H9 (cell line): ENCODE data around the gene PTP4A2. TPM values are rescaled to one million over a fixed set of nuclear protein-coding genes. Genes with fewer than 3 reads are reported as not detected.

Source experiments
- DNase-seq: peaks from one replicate; pipeline ENCODE4 v3.0.0-alpha.2; 2017
- H2AFZ ChIP-seq: one replicate; pipeline ENCODE4 v1.6.1; 2013; ENCODE audit warnings: mild to moderate bottlenecking, low read length, control low read depth, moderate library complexity
- H2AK5ac ChIP-seq: 2 replicates; pipeline ENCODE4 v1.6.1; 2013; ENCODE audit warnings: low read length, control low read depth, mixed read lengths; ENCODE audit not compliant: insufficient read length
- H2BK120ac ChIP-seq: one replicate; pipeline ENCODE4 v1.6.1; 2013; ENCODE audit warnings: low read depth, mild to moderate bottlenecking, low read length, control low read depth, inconsistent platforms; ENCODE audit not compliant: poor library complexity, severe bottlenecking
- H2BK12ac ChIP-seq: 2 replicates; pipeline ENCODE4 v1.6.1; 2013; ENCODE audit warnings: low read length, control low read depth, mixed read lengths, low read depth; ENCODE audit not compliant: insufficient read length
- H2BK15ac ChIP-seq: 2 replicates; pipeline ENCODE4 v1.6.1; 2013; ENCODE audit warnings: low read depth, low read length, control low read depth
- H2BK20ac ChIP-seq: one replicate; pipeline ENCODE4 v1.6.1; 2013; ENCODE audit warnings: low read depth, mild to moderate bottlenecking, low read length, control low read depth, inconsistent platforms; ENCODE audit not compliant: poor library complexity, severe bottlenecking
- H2BK5ac ChIP-seq: 2 replicates; pipeline ENCODE4 v1.6.1; 2013; ENCODE audit warnings: low read length, control low read depth, mixed read lengths; ENCODE audit not compliant: insufficient read length
- H3K14ac ChIP-seq: 2 replicates; pipeline ENCODE4 v1.6.1; 2013; ENCODE audit warnings: low read length, control low read depth; ENCODE audit not compliant: insufficient read depth
- H3K18ac ChIP-seq: 2 replicates; pipeline ENCODE4 v1.6.1; 2013; ENCODE audit warnings: low read depth, mild to moderate bottlenecking, mixed read lengths, low read length, control low read depth; ENCODE audit not compliant: insufficient read length
- H3K23ac ChIP-seq: 2 replicates; pipeline ENCODE4 v1.6.1; 2013; ENCODE audit warnings: low read length, control low read depth, mixed read lengths, low read depth; ENCODE audit not compliant: insufficient read length
- H3K23me2 ChIP-seq: 2 replicates; pipeline ENCODE4 v1.6.1; 2013; ENCODE audit warnings: low read depth, mild to moderate bottlenecking, mixed read lengths, low read length, control low read depth; ENCODE audit not compliant: insufficient read length, poor library complexity, severe bottlenecking
- H3K27ac ChIP-seq: 2 replicates; pipeline ENCODE4 v1.5.1; 2013; ENCODE audit warnings: low read length, control low read depth, mixed read lengths, low read depth; ENCODE audit not compliant: insufficient read length
- H3K27me3 ChIP-seq: 2 replicates; pipeline ENCODE4 v1.6.1; 2013; ENCODE audit warnings: low read length, control low read depth, inconsistent platforms; ENCODE audit not compliant: insufficient read depth
- H3K4ac ChIP-seq: 2 replicates; pipeline ENCODE4 v1.6.1; 2013; ENCODE audit warnings: low read depth, mild to moderate bottlenecking, control low read depth, inconsistent platforms, low read length, moderate library complexity
- H3K4me1 ChIP-seq: 2 replicates; pipeline ENCODE4 v1.6.1; 2013; ENCODE audit warnings: low read length, control low read depth, inconsistent platforms; ENCODE audit not compliant: insufficient read depth
- H3K4me2 ChIP-seq: 2 replicates; pipeline ENCODE4 v1.6.1; 2013; ENCODE audit warnings: low read length, control low read depth, mixed read lengths; ENCODE audit not compliant: insufficient read length, insufficient read depth
- H3K56ac ChIP-seq: 2 replicates; pipeline ENCODE4 v1.6.1; 2013; ENCODE audit warnings: low read depth, mild to moderate bottlenecking, mixed read lengths, low read length, control low read depth; ENCODE audit not compliant: insufficient read length
- H3K79me1 ChIP-seq: 2 replicates; pipeline ENCODE4 v1.6.1; 2013; ENCODE audit warnings: low read depth, mild to moderate bottlenecking, moderate library complexity, low read length, control low read depth, inconsistent platforms; ENCODE audit not compliant: insufficient read depth, poor library complexity, severe bottlenecking
- H3K79me2 ChIP-seq: 2 replicates; pipeline ENCODE4 v1.6.1; 2013; ENCODE audit warnings: low read length, control low read depth, inconsistent platforms; ENCODE audit not compliant: insufficient read depth
- H3K9ac ChIP-seq: 2 replicates; pipeline ENCODE4 v1.6.1; 2013; ENCODE audit warnings: low read length, control low read depth, mixed read lengths; ENCODE audit not compliant: insufficient read length; ENCODE audit errors: extremely low read depth
- H3K9me3 ChIP-seq: one replicate; pipeline ENCODE4 v1.6.1; 2013; ENCODE audit warnings: low read depth, low read length, inconsistent platforms; ENCODE audit not compliant: control insufficient read depth
- H3T11ph ChIP-seq: one replicate; pipeline ENCODE4 v1.6.1; 2013; ENCODE audit warnings: mild to moderate bottlenecking, low read length, control low read depth, inconsistent platforms
- H4K20me1 ChIP-seq: one replicate; pipeline ENCODE4 v1.6.1; 2013; ENCODE audit not compliant: control insufficient read depth, insufficient read length, insufficient read depth
- H4K5ac ChIP-seq: 2 replicates; pipeline ENCODE4 v1.6.1; 2013; ENCODE audit warnings: low read depth, mild to moderate bottlenecking, mixed read lengths, low read length, control low read depth; ENCODE audit not compliant: insufficient read length
- H4K8ac ChIP-seq: replicated peaks from 2 replicates; pipeline ENCODE4 v1.6.1; 2013; ENCODE audit warnings: low read length, control low read depth, mixed read lengths, low read depth; ENCODE audit not compliant: insufficient read length
- H4K91ac ChIP-seq: 2 replicates; pipeline ENCODE4 v1.6.1; 2013; ENCODE audit warnings: low read depth, mild to moderate bottlenecking, moderate library complexity, mixed read lengths, low read length, control low read depth; ENCODE audit not compliant: insufficient read length
- H3K27ac Mint-ChIP-seq, 3 experiments: 2 replicates in 2 of 3; 3 replicates in 1 of 3; pipeline ENCODE4 v1.8.0; 2020 to 2021; ENCODE audit warnings: mixed read lengths in 3 of 3, mild to moderate bottlenecking in 1 of 3, moderate library complexity in 1 of 3
- H3K27me3 Mint-ChIP-seq: 2 replicates; pipeline ENCODE4 v1.8.0; 2021; ENCODE audit warnings: low read depth, mild to moderate bottlenecking, moderate library complexity, mixed read lengths
- H3K36me3 Mint-ChIP-seq, 3 experiments: 2 replicates in 2 of 3; 3 replicates in 1 of 3; pipeline ENCODE4 v1.8.0; 2020 to 2021; ENCODE audit warnings: low read depth in 3 of 3, mixed read lengths in 3 of 3; ENCODE audit not compliant: insufficient read depth in 1 of 3
- H3K4me1 Mint-ChIP-seq, 2 experiments: 2 replicates each; pipeline ENCODE4 v1.8.0; 2020; ENCODE audit warnings: mixed read lengths in 2 of 2
- H3K4me3 Mint-ChIP-seq, 2 experiments: 2 replicates in 1 of 2; 3 replicates in 1 of 2; pipeline ENCODE4 v1.8.0; 2020 to 2021; ENCODE audit warnings: mild to moderate bottlenecking in 2 of 2, mixed read lengths in 2 of 2, moderate library complexity in 1 of 2
- H3K9me3 Mint-ChIP-seq, 2 experiments: 2 replicates in 1 of 2; 3 replicates in 1 of 2; pipeline ENCODE4 v1.8.0; 2020; ENCODE audit warnings: mild to moderate bottlenecking in 2 of 2, mixed read lengths in 2 of 2, moderate library complexity in 1 of 2
- CTCF ChIP-seq: fragments of 200-600 bp; sonication (generic); conservative IDR thresholded peaks from 3 replicates; pipeline ENCODE4 v1.8.0; 2021; ENCODE audit warnings: antibody characterized with exemption, mild to moderate bottlenecking
- WGBS: extraction: QIAGEN DNeasy Blood & Tissue Kit; methylation state at CpG from one replicate; pipeline ENCODE4 v1.1.7; 2013; ENCODE audit warnings: missing lambda C conversion rate, low lambda C conversion rate, mixed read lengths; ENCODE audit not compliant: insufficient read length; ENCODE audit errors: extremely low coverage; 5-methylcytosine and 5-hydroxymethylcytosine counted together
- total RNA-seq: library from RNA; stranded (reverse); gene quantifications from 2 replicates; pipeline ENCODE4 v1.2.1, GENCODE V29; 2021

Gene PTP4A2
- total RNA-seq, 1 experiment from 2014 or later, result 192 TPM

GRCh38 chr1:31987135-31987619, 49.0 kb upstream of the PTP4A2 start:
- Histone ChIP-seq H2BK20ac (no peak overlapping the region), H3K18ac (no peak overlapping the region), H2AK5ac (no peak overlapping the region), H2AFZ (no peak overlapping the region), H3K79me2 (no peaks in the 10 kb centered on the region), H3K23me2 (no peaks in the 10 kb centered on the region), H2BK15ac (no peak overlapping the region), H3K4me2 (no peak overlapping the region), H3K56ac (no peak overlapping the region), H4K8ac (peak overlapping the region; percentile 16), H3T11ph (no peak overlapping the region), H2BK12ac (no peak overlapping the region), H3K4me1 (peaks cover 4% of the 10 kb centered on the region; the same call in 1 of the 2 replicates), H3K4ac (no peak overlapping the region), H2BK120ac (no peak overlapping the region), H3K9ac (no peak overlapping the region), H3K79me1 (no peaks in the 10 kb centered on the region), H4K20me1 (no peaks in the 10 kb centered on the region), H3K9me3 (no peaks in the 10 kb centered on the region), H3K14ac (peak overlapping the region; percentile 45; the same call in 1 of the 2 replicates), H2BK5ac (no peak overlapping the region), H4K5ac (no peak overlapping the region), H3K27ac (no peak overlapping the region), H3K27me3 (no peaks in the 10 kb centered on the region), H3K23ac (no peak overlapping the region), H4K91ac (no peak overlapping the region)
- DNase-seq, result peak; percentile 52
- Mint-ChIP-seq H3K27me3 (no peaks in the 10 kb centered on the region), H3K4me1 (peaks cover 17 to 18% of the 10 kb centered on the region in 2 experiments), H3K36me3 (no peaks in the 10 kb centered on the region), H3K4me3 (no peak overlapping the region), H3K27ac (no peak overlapping the region), H3K9me3 (no peaks in the 10 kb centered on the region; a peak in 2 of 5 replicates)
- no CpG with 5 or more reads among the region's 9 CpGs for WGBS
- TF ChIP-seq CTCF, result no peak
